Peyer's patch (tissue), 4 donors: ENCODE results near the gene NPLOC4. TPM values are rescaled to one million over a fixed set of nuclear protein-coding genes. Genes with fewer than 3 reads are reported as not detected.
"Not testable (repeated sequence)": the region's sequence is repeated elsewhere in the genome, so short reads cannot be mapped to it uniquely, and the experiment has no call there.

Experiments
- DNase-seq, 3 donors: peaks; one replicate each; pipeline ENCODE4 v3.0.0-alpha.2; 2017 to 2019
- H3K27ac ChIP-seq, 4 donors: fragments of 200-600 bp; sonication (generic); one replicate each; pipeline ENCODE4 v1.5.1; 2016 to 2019
- H3K27me3 ChIP-seq, 2 donors: fragments of 200-600 bp; sonication (generic); one replicate each; pipeline ENCODE4 v1.5.1; 2019
- H3K36me3 ChIP-seq, 3 donors: fragments of 200-600 bp; sonication (generic); one replicate each; pipeline ENCODE4 v1.5.1; 2016 to 2019
- H3K4me1 ChIP-seq, 4 donors: fragments of 200-600 bp; sonication (generic); one replicate each; pipeline ENCODE4 v1.5.1; 2016 to 2019
- H3K4me3 ChIP-seq, 4 donors: fragments of 200-600 bp; sonication (generic); 1 replicate in 3 of 4; 2 replicates in 1 of 4; pipeline ENCODE4 v1.5.1; 2016 to 2019; ENCODE audit warnings: mild to moderate bottlenecking in 1 of 4
- H3K9me3 ChIP-seq, 4 donors: fragments of 200-600 bp; sonication (generic); one replicate each; pipeline ENCODE4 v1.5.1; 2016 to 2019; ENCODE audit warnings: mild to moderate bottlenecking in 1 of 4
- POLR2A ChIP-seq, 2 donors: fragments of 450-650 bp; IDR thresholded peaks; one replicate each; pipeline ENCODE4 v1.5.1; 2017; ENCODE audit warnings: antibody characterized with exemption in 2 of 2, mild to moderate bottlenecking in 2 of 2, moderate library complexity in 2 of 2
- total RNA-seq, 4 donors: library from RNA; depleted of rRNA; stranded (reverse); fragments of >200 nt; gene quantifications; one replicate each; pipeline ENCODE4 v1.1.0, GENCODE V29; 2016
- TF ChIP-seq, protein P1 (sequence below), 6 experiments: fragments of 450-650 bp in 4 of 6; fragments of 200-600 bp in 2 of 6; sonication (generic) in 1 of 6; IDR thresholded peaks; one replicate each; pipeline ENCODE4 v1.5.1; 2017 to 2019; ENCODE audit warnings: antibody characterized with exemption in 6 of 6, mild to moderate bottlenecking in 3 of 6, moderate library complexity in 1 of 6

NPLOC4 gene
- total RNA-seq, 4 donors from 2014 or later, result 77.2 to 911 (median 122) TPM

DNA sequence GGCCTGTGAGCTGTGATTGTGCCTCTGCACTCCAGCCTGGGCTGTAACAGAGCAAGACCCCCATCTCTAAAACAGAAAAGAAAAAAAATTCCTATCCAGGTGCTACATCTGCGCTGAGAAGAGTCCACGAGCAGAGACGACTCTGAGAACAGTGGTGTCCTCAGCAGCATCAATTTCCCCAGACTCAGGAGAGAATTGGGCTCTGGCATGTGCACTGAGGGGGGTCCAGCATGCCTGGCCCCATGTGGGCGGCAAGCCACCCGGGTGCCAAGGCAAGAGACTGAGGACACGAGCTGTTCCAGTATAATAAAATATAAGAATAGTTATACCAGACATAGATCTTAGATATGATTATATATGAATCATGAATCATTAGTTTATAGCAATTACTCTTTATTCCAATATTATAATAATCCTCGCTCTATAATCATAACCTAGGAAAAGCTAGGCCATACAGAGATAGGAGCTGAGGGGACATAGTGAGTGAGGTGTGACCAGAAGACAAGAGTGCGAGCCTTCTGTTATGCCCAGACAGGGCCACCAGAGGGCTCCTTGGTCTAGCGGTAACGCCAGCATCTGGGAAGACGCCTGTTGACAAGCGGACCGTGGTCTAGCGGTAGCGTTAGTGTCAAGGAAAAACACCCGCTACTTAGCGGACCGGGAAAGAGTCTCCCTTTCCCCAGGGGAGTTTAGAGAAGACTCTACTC lies 38.8 kb upstream of the NPLOC4 start:
- H3K36me3 ChIP-seq, result peaks cover 0 to 36% (median 0%) of the 10 kb centered on the region in 3 donors
- not testable (repeated sequence) for H3K27me3 ChIP-seq, H3K4me1 ChIP-seq, H3K27ac ChIP-seq, DNase-seq, H3K4me3 ChIP-seq, H3K9me3 ChIP-seq
- TF ChIP-seq, protein P1, sequence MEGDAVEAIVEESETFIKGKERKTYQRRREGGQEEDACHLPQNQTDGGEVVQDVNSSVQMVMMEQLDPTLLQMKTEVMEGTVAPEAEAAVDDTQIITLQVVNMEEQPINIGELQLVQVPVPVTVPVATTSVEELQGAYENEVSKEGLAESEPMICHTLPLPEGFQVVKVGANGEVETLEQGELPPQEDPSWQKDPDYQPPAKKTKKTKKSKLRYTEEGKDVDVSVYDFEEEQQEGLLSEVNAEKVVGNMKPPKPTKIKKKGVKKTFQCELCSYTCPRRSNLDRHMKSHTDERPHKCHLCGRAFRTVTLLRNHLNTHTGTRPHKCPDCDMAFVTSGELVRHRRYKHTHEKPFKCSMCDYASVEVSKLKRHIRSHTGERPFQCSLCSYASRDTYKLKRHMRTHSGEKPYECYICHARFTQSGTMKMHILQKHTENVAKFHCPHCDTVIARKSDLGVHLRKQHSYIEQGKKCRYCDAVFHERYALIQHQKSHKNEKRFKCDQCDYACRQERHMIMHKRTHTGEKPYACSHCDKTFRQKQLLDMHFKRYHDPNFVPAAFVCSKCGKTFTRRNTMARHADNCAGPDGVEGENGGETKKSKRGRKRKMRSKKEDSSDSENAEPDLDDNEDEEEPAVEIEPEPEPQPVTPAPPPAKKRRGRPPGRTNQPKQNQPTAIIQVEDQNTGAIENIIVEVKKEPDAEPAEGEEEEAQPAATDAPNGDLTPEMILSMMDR (IDR thresholded peaks at IDR 0.05), result peak; percentile 24 to 73 (median 64)

DNA sequence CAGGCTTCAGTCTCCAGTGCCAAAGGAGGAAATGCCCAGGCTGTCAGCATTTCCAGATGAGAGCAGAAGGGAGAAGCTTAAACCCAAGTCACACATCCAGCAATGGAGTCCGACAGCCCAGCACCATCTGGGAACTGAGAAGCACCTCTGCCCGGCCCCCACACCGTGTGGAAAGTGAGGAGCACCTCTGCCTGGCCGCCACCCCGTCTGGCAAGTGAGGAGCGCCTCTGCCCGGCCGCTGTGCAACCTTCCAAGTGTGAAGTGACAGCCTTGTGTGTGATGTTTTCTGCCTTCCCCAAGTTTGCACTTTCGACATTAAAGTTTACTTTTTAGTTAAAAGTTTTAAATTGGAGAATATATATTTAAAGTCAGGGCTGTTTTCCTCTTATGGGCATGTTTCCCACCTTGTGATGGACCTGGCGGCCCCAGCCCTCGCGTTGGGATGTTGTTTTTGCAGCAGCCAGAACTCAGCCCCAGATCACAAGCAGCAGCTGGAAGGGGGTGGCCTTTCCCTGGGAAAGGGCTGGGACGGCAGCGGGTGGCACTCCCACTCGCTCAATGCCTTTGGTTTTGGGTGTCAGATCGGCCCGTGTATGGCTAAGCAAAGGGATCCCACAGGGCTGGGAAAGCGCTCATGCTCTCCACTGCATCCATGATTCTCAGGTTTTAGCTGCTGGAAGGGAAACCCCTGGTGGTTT lies 36.8 kb upstream of the NPLOC4 start:
- DNase-seq, result no peak
- Histone ChIP-seq H3K9me3 (no peaks in the 10 kb centered on the region), H3K27me3 (no peaks in the 10 kb centered on the region), H3K4me3 (no peak overlapping the region), H3K36me3 (peaks cover 0 to 52% (median 0%) of the 10 kb centered on the region in 3 donors), H3K4me1 (no peaks in the 10 kb centered on the region), H3K27ac (no peak overlapping the region)
- TF ChIP-seq, protein P1 (IDR thresholded peaks at IDR 0.05), result no peak
- TF ChIP-seq POLR2A (IDR thresholded peaks at IDR 0.05), result no peak

DNA sequence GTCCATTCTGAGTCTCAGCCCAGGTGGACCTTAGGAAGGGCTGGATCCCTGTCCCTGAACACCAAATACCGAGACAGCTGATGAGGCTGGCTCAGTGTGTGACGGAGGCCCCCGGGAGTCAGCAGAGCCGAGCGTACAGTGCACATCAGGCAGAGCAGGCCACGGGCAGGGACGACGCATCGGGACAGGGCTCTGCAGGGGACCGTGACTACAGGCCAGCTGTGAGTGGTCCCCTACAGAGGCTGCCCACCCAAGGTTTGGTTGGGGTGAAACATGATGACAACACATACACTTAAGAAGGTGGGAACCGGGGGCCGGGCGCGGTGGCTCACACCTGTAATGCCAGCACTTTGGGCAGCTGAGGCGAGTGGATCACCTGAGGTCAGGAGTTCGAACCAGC lies 36.0 kb upstream of the NPLOC4 start:
- H3K4me1 ChIP-seq, result peaks cover 0 to 3% (median 0%) of the 10 kb centered on the region in 4 donors
- peaks cover 0 to 52% (median 0%) of the 10 kb centered on the region in 3 donors for H3K36me3 ChIP-seq
- H3K9me3 ChIP-seq, result no peaks in the 10 kb centered on the region
- TF ChIP-seq POLR2A (IDR thresholded peaks at IDR 0.05), result no peak
- TF ChIP-seq, protein P1 (IDR thresholded peaks at IDR 0.05), result no peak
- H3K4me3 ChIP-seq, result no peak overlapping the region
- no peak overlapping the region for H3K27ac ChIP-seq
- no peak for DNase-seq
- H3K27me3 ChIP-seq, result no peaks in the 10 kb centered on the region

DNA sequence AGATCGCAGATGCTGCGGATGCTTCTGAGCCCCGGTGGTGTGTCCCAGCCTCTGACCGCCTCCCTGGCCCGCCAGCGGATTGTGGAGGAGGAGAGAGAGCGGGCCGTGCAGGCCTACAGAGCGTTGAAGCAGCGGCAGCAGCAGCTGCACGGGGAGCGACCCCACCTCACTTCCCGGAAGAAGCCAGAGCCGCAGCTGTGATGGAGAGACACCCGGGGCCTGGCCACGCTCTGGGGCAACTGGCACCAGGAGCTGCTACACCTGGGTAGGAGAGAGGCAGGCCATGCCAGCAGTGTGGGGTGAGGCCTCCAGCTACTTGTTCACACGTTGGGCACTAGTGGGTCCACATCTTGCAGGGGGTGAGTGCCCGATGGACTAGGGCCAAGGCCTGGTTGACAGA lies 35.6 kb upstream of the NPLOC4 start:
- TF ChIP-seq, protein P1 (IDR thresholded peaks at IDR 0.05), result no peak
- no peak for TF ChIP-seq POLR2A (IDR thresholded peaks at IDR 0.05)
- DNase-seq, result no peak
- peaks cover 0 to 52% (median 0%) of the 10 kb centered on the region in 3 donors for H3K36me3 ChIP-seq

DNA sequence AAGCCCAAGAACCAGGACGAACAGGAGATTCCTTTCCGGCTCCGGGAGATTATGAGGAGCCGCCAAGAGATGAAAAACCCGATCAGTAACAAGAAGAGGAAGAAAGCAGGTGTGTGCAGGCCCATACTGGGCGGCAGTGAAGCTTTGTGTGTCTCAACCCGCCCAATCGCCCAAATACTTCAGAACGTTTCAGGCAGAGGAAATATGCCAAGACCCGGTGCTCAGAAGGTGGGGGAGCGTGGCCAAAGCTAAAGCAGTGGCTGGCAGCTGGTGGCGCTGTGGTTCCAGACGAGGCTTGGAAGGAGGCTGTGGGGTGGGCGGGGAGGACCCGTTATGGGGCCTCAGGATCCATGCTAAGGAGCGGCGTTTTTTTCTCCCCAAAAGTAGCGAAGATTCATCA lies 30.8 kb upstream of the NPLOC4 start:
- no peak for DNase-seq
- Histone ChIP-seq H3K4me1 (peaks cover 0 to 22% (median 10%) of the 10 kb centered on the region in 4 donors), H3K27ac (no peak overlapping the region), H3K4me3 (peak overlapping the region in 1 of 4 donors; percentile 89), H3K9me3 (no peaks in the 10 kb centered on the region), H3K36me3 (peaks cover 0 to 43% (median 0%) of the 10 kb centered on the region in 3 donors), H3K27me3 (no peaks in the 10 kb centered on the region)
- TF ChIP-seq POLR2A (IDR thresholded peaks at IDR 0.05), result no peak
- TF ChIP-seq, protein P1 (IDR thresholded peaks at IDR 0.05), result no peak

More for the DNA sequence above, 35.6 kb upstream of the NPLOC4 start:
- H3K4me3 ChIP-seq, result no peak overlapping the region
- no peak overlapping the region for H3K27ac ChIP-seq
- H3K4me1 ChIP-seq, result peaks cover 0 to 8% (median 0%) of the 10 kb centered on the region in 4 donors
- H3K27me3 ChIP-seq, result no peaks in the 10 kb centered on the region
- no peaks in the 10 kb centered on the region for H3K9me3 ChIP-seq
